ENCODE data around the gene KATNAL1. TPM values are rescaled to one million over a fixed set of nuclear protein-coding genes. Genes with fewer than 3 reads are reported as not detected.

Gene KATNAL1
- total and polyA plus RNA-seq, 2 experiments from 2014 or later: 2.1 to 9.8 TPM

- peaks cover 13% of the 10 kb centered on the region for H3K4me1 ChIP-seq (ENCODE audit: insufficient read depth)
- no peaks in the 10 kb centered on the region for H3K9me3 ChIP-seq (ENCODE audit: low read depth)
- no peak overlapping the region for H3K4me2 ChIP-seq
- no peak overlapping the region for H3K27ac ChIP-seq
- no peak overlapping the region for H3K4me3 ChIP-seq
- 83% methylated on average over 5 of the region's 5 CpGs for WGBS (ENCODE audit: low lambda C conversion rate, missing lambda C conversion rate)
- no peak overlapping the region for H2AFZ ChIP-seq
- no peaks in the 10 kb centered on the region for H3K9me2 ChIP-seq (replicated peaks; ENCODE audit: insufficient read depth)
- no peak for TF ChIP-seq EZH2phosphoT487 (IDR thresholded peaks at IDR 0.05; ENCODE audit: low read depth, severe bottlenecking, unreplicated experiment)
- no peak for TF ChIP-seq CTCF (IDR thresholded peaks at IDR 0.05; ENCODE audit: poor library complexity)
- no peak for TF ChIP-seq EZH2 (IDR thresholded peaks at IDR 0.05; ENCODE audit: borderline replicate concordance)
- no peaks in the 10 kb centered on the region for H3K27me3 ChIP-seq
- H3K79me2 ChIP-seq: no peaks in the 10 kb centered on the region
- DNase-seq (ENCODE audit: low spot score): no peak
- no peaks in the 10 kb centered on the region for H4K20me1 ChIP-seq (ENCODE audit: insufficient read depth, poor library complexity, severe bottlenecking)
- H3K36me3 ChIP-seq (replicated peaks; ENCODE audit: insufficient read depth, low read depth): no peaks in the 10 kb centered on the region
Observed at GRCh38 chr13:30331331-30331771, 24.0 kb upstream of the KATNAL1 start.

- Histone ChIP-seq H3K9me2 (replicated peaks; ENCODE audit: insufficient read depth) (no peaks in the 10 kb centered on the region), H3K9me3 (ENCODE audit: low read depth) (no peaks in the 10 kb centered on the region), H3K4me1 (ENCODE audit: insufficient read depth) (peaks cover 13% of the 10 kb centered on the region), H3K4me2 (no peak overlapping the region), H2AFZ (no peak overlapping the region), H3K27me3 (no peaks in the 10 kb centered on the region), H4K20me1 (ENCODE audit: insufficient read depth, poor library complexity, severe bottlenecking) (no peaks in the 10 kb centered on the region), H3K36me3 (replicated peaks; ENCODE audit: insufficient read depth, low read depth) (no peaks in the 10 kb centered on the region), H3K4me3 (no peak overlapping the region), H3K79me2 (no peaks in the 10 kb centered on the region), H3K27ac (no peak overlapping the region)
- TF ChIP-seq CTCF (IDR thresholded peaks at IDR 0.05; ENCODE audit: poor library complexity): no peak
- TF ChIP-seq EZH2 (IDR thresholded peaks at IDR 0.05; ENCODE audit: borderline replicate concordance): no peak
- no peak for TF ChIP-seq EZH2phosphoT487 (IDR thresholded peaks at IDR 0.05; ENCODE audit: low read depth, severe bottlenecking, unreplicated experiment)
- 66% methylated on average over 2 of the region's 2 CpGs for WGBS (ENCODE audit: low lambda C conversion rate, missing lambda C conversion rate)
- DNase-seq (ENCODE audit: low spot score): no peak
Observed at GRCh38 chr13:30329009-30329585, 21.7 kb upstream of the KATNAL1 start.

- H3K9me2 ChIP-seq (replicated peaks; ENCODE audit: insufficient read depth): no peaks in the 10 kb centered on the region
- no peak overlapping the region for H3K27ac ChIP-seq
- no peaks in the 10 kb centered on the region for H3K79me2 ChIP-seq
- no peak overlapping the region for H3K4me2 ChIP-seq
- WGBS (ENCODE audit: low lambda C conversion rate, missing lambda C conversion rate): 90% methylated on average over 4 of the region's 4 CpGs
- no peaks in the 10 kb centered on the region for H3K27me3 ChIP-seq
- no peak for TF ChIP-seq CTCF (IDR thresholded peaks at IDR 0.05; ENCODE audit: poor library complexity)
- TF ChIP-seq EZH2phosphoT487 (IDR thresholded peaks at IDR 0.05; ENCODE audit: low read depth, severe bottlenecking, unreplicated experiment): no peak
- TF ChIP-seq EZH2 (IDR thresholded peaks at IDR 0.05; ENCODE audit: borderline replicate concordance): no peak
- H3K4me3 ChIP-seq: no peak overlapping the region
- no peaks in the 10 kb centered on the region for H3K9me3 ChIP-seq (ENCODE audit: low read depth)
- DNase-seq (ENCODE audit: low spot score): no peak
- H3K36me3 ChIP-seq (replicated peaks; ENCODE audit: insufficient read depth, low read depth): no peaks in the 10 kb centered on the region
- H2AFZ ChIP-seq: no peak overlapping the region
- peaks cover 4% of the 10 kb centered on the region for H3K4me1 ChIP-seq (ENCODE audit: insufficient read depth)
- no peaks in the 10 kb centered on the region for H4K20me1 ChIP-seq (ENCODE audit: insufficient read depth, poor library complexity, severe bottlenecking)
Observed at GRCh38 chr13:30325668-30326067, 18.3 kb upstream of the KATNAL1 start.
